Measurements from ENCODE around the gene PRR19.
"Not testable (repeated sequence)": the region's sequence is repeated elsewhere in the genome, so short reads cannot be mapped to it uniquely, and the experiment has no call there.

Gene PRR19

DNA sequence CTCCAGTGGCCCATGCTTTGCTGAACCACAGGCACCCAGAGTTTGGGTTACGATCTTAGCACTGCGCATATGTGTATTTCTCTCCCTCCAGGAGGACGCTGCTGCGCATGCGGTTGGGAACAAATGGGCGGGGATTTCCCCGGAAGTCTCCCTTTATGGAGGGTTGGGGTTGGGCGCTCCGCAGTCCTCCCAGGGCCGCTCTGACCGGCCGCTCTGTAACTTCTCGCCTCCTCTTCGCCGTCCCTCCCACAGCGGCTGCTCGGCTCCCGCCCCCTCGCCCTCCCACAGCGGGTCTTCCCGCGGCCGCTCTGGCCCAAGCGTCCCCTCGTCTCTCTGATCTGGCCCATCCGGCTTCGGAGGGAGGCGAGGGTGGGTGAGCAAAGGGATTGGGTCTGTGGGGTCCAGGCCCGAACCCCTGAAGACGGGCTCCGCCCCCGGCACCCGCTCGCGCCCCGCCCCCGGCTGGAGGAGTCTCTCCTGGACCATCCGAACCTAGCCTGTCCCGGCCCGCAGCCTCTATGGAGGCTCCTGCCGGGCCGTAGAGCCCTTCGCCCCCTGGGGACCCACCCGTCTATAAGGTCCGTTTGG, 23.5 kb downstream of the PRR19 start, which contains the start of gene MEGF8:
MEGF8 (plus strand) TSS at position 328 of the 588 bp plus-strand sequence. CDS start 609 bp downstream, outside the sequence.
- TF ChIP-seq POLR2AphosphoS5 (IDR thresholded peaks at IDR 0.05; ENCODE audit: low read depth, low read length) = peak; percentile 63
- TF ChIP-seq TAF1 (IDR thresholded peaks at IDR 0.05; ENCODE audit: borderline replicate concordance, low read depth, low read length) = peak; percentile 79
- peak; percentile 71 for TF ChIP-seq POLR2A (IDR thresholded peaks at IDR 0.05; ENCODE audit: low read depth, low read length)
- FAIRE-seq = peak; percentile 99
- peak; percentile 95 for DNase-seq (ENCODE audit: insufficient read length)

DNA sequence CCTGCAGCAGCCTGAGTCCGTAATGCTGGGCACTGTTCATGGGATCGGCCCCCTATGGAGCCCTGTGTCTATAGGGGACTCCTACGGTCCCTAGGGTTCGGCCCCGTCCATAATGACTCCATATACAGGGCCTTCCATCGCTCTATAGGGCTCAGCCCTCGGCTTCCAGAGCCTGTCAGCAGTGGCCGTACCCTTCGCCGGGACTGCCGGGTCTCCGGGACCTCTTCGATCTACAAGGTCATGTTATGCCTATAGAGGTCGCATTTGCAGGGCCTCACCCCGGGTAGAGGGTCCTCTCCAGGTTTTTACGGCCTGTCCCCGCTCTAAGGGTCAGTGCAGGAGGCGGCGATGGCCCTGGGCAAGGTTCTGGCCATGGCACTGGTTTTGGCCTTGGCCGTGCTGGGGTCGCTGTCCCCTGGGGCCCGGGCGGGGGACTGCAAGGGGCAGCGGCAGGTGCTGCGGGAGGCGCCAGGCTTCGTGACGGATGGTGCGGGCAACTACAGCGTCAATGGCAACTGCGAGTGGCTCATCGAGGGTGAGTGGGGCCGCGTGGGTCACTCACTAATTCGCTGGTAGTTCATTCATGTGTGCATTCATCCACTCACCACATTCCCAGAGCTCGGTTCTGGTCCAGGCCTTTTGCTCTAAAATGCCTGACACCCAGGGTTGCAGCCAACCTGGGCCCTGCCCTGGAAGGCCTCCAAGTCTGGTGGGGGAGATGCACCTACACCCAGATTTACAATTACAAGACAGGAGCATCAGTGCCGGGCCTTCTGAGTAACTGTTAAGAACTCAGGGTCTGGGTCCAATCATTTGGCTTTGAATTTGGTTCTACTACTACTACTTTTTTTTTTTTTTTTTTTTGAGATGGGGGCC, 24.2 kb downstream of the PRR19 start:
- FAIRE-seq (peak; percentile 17), DNase-seq (ENCODE audit: insufficient read length) (no peak)
- TF ChIP-seq TAF1 (IDR thresholded peaks at IDR 0.05; ENCODE audit: borderline replicate concordance, low read depth, low read length) (no peak), POLR2AphosphoS5 (IDR thresholded peaks at IDR 0.05; ENCODE audit: low read depth, low read length) (no peak), POLR2A (IDR thresholded peaks at IDR 0.05; ENCODE audit: low read depth, low read length) (no peak)

- no peak for TF ChIP-seq TAF1 (IDR thresholded peaks at IDR 0.05; ENCODE audit: borderline replicate concordance, low read depth, low read length)
- DNase-seq (ENCODE audit: insufficient read length) = no peak
- FAIRE-seq = no peak
Measured at GRCh38 chr19:42326969-42327368, 25.0 kb downstream of the PRR19 start.

GRCh38 chr19:42327381-42327780, 25.4 kb downstream of the PRR19 start:
- FAIRE-seq (no peak), DNase-seq (ENCODE audit: insufficient read length) (no peak)
- TF ChIP-seq POLR2A (IDR thresholded peaks at IDR 0.05; ENCODE audit: low read depth, low read length) (no peak), TAF1 (IDR thresholded peaks at IDR 0.05; ENCODE audit: borderline replicate concordance, low read depth, low read length) (no peak), POLR2AphosphoS5 (IDR thresholded peaks at IDR 0.05; ENCODE audit: low read depth, low read length) (no peak)

DNA sequence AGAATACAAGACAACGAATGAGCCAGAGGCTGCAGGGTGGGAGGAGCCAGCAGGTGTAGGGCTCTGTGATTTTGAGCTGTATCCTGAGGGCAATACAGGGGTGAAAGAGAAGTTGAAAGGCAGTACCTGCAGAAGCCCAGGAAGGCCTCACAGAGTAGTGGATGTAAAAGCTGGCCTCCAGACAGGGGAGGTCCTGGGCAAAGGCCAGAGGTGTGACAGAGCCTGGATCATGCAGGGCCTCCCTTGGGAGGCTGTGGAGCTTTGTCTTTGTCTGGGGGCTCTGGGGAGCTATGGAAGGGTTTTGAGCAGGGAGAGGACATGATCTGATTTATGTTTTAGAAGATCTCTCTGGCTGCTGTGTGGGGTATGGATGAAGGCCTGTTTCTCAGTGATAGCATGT, 26.2 kb downstream of the PRR19 start:
- DNase-seq (ENCODE audit: insufficient read length) (no peak), FAIRE-seq (no peak)
- TF ChIP-seq POLR2A (IDR thresholded peaks at IDR 0.05; ENCODE audit: low read depth, low read length) (no peak), POLR2AphosphoS5 (IDR thresholded peaks at IDR 0.05; ENCODE audit: low read depth, low read length) (no peak), TAF1 (IDR thresholded peaks at IDR 0.05; ENCODE audit: borderline replicate concordance, low read depth, low read length) (no peak)

GRCh38 chr19:42328854-42329253, 26.9 kb downstream of the PRR19 start:
- DNase-seq (ENCODE audit: insufficient read length) = no peak
- no peak for FAIRE-seq

GRCh38 chr19:42330241-42330711, 28.3 kb downstream of the PRR19 start:
- TF ChIP-seq TAF1 (IDR thresholded peaks at IDR 0.05; ENCODE audit: borderline replicate concordance, low read depth, low read length) (no peak), POLR2AphosphoS5 (IDR thresholded peaks at IDR 0.05; ENCODE audit: low read depth, low read length) (no peak), POLR2A (IDR thresholded peaks at IDR 0.05; ENCODE audit: low read depth, low read length) (no peak)
- FAIRE-seq (no peak), DNase-seq (ENCODE audit: insufficient read length) (no peak)

More at GRCh38 chr19:42328854-42329253, 26.9 kb downstream of the PRR19 start:
- TF ChIP-seq POLR2AphosphoS5 (IDR thresholded peaks at IDR 0.05; ENCODE audit: low read depth, low read length) (no peak), POLR2A (IDR thresholded peaks at IDR 0.05; ENCODE audit: low read depth, low read length) (no peak), TAF1 (IDR thresholded peaks at IDR 0.05; ENCODE audit: borderline replicate concordance, low read depth, low read length) (no peak)

GRCh38 chr19:42331333-42331732, 29.4 kb downstream of the PRR19 start:
- DNase-seq (ENCODE audit: insufficient read length); FAIRE-seq: not testable (repeated sequence)

- DNase-seq (ENCODE audit: insufficient read length) (no peak), FAIRE-seq (no peak)
- TF ChIP-seq POLR2AphosphoS5 (IDR thresholded peaks at IDR 0.05; ENCODE audit: low read depth, low read length) = no peak
- no peak for TF ChIP-seq POLR2A (IDR thresholded peaks at IDR 0.05; ENCODE audit: low read depth, low read length)
- no peak for TF ChIP-seq TAF1 (IDR thresholded peaks at IDR 0.05; ENCODE audit: borderline replicate concordance, low read depth, low read length)
Measured at GRCh38 chr19:42332059-42332458, 30.1 kb downstream of the PRR19 start.

DNA sequence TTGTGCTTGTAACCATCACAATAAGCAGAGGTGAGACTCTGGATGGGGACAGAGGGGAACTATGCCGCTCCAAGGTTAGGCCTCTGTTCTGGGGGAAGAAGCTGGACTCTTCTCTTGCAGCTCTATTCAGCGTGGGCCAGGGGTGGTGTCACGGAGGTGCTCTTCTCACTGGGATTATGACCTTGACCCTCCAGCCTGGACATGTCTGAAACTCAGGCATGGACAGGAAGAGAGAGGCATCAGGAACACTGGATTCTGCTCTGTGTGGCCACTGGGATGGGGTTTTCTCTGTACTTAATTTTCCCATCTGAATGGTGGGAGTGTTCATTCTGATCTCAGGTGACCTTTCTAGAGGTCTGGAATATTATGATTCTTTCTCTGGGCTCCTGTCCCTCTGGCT, 31.1 kb downstream of the PRR19 start:
- no peak for DNase-seq (ENCODE audit: insufficient read length)
- FAIRE-seq = no peak

DNA sequence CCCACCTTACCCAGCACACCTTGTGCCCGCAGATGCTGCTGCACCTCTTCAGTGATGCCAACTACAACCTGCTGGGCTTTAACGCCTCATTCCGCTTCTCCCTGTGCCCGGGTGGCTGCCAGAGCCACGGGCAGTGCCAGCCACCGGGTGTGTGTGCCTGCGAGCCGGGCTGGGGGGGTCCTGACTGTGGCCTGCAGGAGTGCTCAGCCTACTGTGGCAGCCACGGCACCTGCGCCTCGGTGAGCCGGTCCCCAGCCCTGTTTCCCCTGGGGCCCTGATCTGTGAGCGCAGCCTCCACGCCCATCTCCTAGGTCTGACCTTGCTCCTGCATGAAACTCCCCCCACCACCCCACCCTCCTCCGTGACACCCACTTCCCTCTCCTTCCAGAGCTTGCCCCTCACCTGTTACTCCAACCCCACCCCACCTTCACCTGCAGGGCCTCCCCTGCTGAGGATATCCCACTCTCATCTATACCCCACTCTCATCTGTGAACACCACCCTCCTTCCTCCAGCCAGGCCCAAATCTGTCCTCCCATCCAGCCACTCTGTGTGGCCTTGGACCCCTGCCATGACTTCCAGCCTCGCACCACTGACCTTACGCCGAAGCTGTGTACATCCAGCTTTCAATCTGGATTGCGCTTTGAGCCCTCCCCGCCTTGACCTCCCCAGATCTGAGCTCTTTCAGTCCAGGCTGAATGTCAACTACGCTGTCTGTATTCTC, 32.2 kb downstream of the PRR19 start:
- no peak for TF ChIP-seq TAF1 (IDR thresholded peaks at IDR 0.05; ENCODE audit: borderline replicate concordance, low read depth, low read length)
- no peak for TF ChIP-seq POLR2AphosphoS5 (IDR thresholded peaks at IDR 0.05; ENCODE audit: low read depth, low read length)
- no peak for FAIRE-seq

More for the DNA sequence above, 31.1 kb downstream of the PRR19 start:
- TF ChIP-seq POLR2AphosphoS5 (IDR thresholded peaks at IDR 0.05; ENCODE audit: low read depth, low read length) = no peak
- no peak for TF ChIP-seq TAF1 (IDR thresholded peaks at IDR 0.05; ENCODE audit: borderline replicate concordance, low read depth, low read length)
- TF ChIP-seq POLR2A (IDR thresholded peaks at IDR 0.05; ENCODE audit: low read depth, low read length) = no peak

More for the DNA sequence above, 32.2 kb downstream of the PRR19 start:
- DNase-seq (ENCODE audit: insufficient read length) = no peak

Measured in GM12892 (cell line).